Measurements from ENCODE around the gene RCSD1.

RCSD1 gene

GRCh38 chr1:167618366-167618765 lies 11.7 kb upstream of the RCSD1 start:
- no CpG with 5 or more reads among the region's 13 CpGs for WGBS, 2 donors (ENCODE audit: extremely low coverage in 2 of 2, insufficient read length in 2 of 2, insufficient replicate concordance in 1 of 2)
- no peak overlapping the region for H3K14ac ChIP-seq (ENCODE audit: low read length)
- H2AFZ ChIP-seq (ENCODE audit: low read length), result no peak overlapping the region
- no peak overlapping the region for H2BK15ac ChIP-seq (ENCODE audit: low read length)
- H2BK120ac ChIP-seq (ENCODE audit: low read depth, low read length), result no peak overlapping the region
- H3K4me1 ChIP-seq (ENCODE audit: control insufficient read depth in 2 of 2, insufficient read depth in 1 of 2, low read depth in 1 of 2, low read length in 2 of 2), result peaks cover 2 to 11% of the 10 kb centered on the region in 2 donors
- no peak overlapping the region for H3K18ac ChIP-seq (ENCODE audit: low read length)
- no peak overlapping the region for H4K91ac ChIP-seq (ENCODE audit: low read depth, low read length, poor library complexity)
- H2BK5ac ChIP-seq (ENCODE audit: low read length), result no peak overlapping the region
- no peak overlapping the region for H3K4me2 ChIP-seq (ENCODE audit: insufficient read depth, low read length, poor library complexity, severe bottlenecking)
- H2BK12ac ChIP-seq (ENCODE audit: low read length), result no peak overlapping the region
- H3K36me3 ChIP-seq (replicated peaks in 1 of 2; ENCODE audit: control insufficient read depth in 2 of 2, insufficient read depth in 2 of 2, low read length in 2 of 2), result no peaks in the 10 kb centered on the region
- no peak for DNase-seq (ENCODE audit: low spot score)
- H4K8ac ChIP-seq (ENCODE audit: low read depth, low read length), result no peak overlapping the region
- no peaks in the 10 kb centered on the region for H3K27me3 ChIP-seq (ENCODE audit: control insufficient read depth in 3 of 3, insufficient read depth in 3 of 3, low read depth in 1 of 3, low read length in 3 of 3)
- H3K9ac ChIP-seq (ENCODE audit: low read depth, low read length, poor library complexity), result no peak overlapping the region
- H3K9me3 ChIP-seq (replicated peaks in 1 of 2; ENCODE audit: control insufficient read depth in 2 of 2, insufficient read depth in 1 of 2, low read depth in 1 of 2, low read length in 2 of 2), result peaks cover 0 to 4% of the 10 kb centered on the region in 2 donors
- H3K4me3 ChIP-seq (ENCODE audit: low read length in 2 of 2), result no peak overlapping the region
- no peak overlapping the region for H2AK5ac ChIP-seq (ENCODE audit: low read depth, low read length)
- H3K79me1 ChIP-seq (ENCODE audit: low read depth, low read length), result no peaks in the 10 kb centered on the region
- H3K4ac ChIP-seq (ENCODE audit: low read length), result no peak overlapping the region
- no peak overlapping the region for H3K27ac ChIP-seq (replicated peaks; ENCODE audit: low read length)
- H3K23ac ChIP-seq (ENCODE audit: low read depth, low read length, poor library complexity), result no peak overlapping the region

- Histone ChIP-seq H2BK5ac (ENCODE audit: low read length) (no peak overlapping the region), H2BK12ac (ENCODE audit: low read length) (no peak overlapping the region), H2AFZ (ENCODE audit: low read length) (no peak overlapping the region), H2BK15ac (ENCODE audit: low read length) (no peak overlapping the region), H4K8ac (ENCODE audit: low read depth, low read length) (no peak overlapping the region), H3K4ac (ENCODE audit: low read length) (no peak overlapping the region), H3K27me3 (ENCODE audit: control insufficient read depth in 3 of 3, insufficient read depth in 3 of 3, low read depth in 1 of 3, low read length in 3 of 3) (no peaks in the 10 kb centered on the region), H3K4me3 (ENCODE audit: low read length in 2 of 2) (no peak overlapping the region), H3K36me3 (replicated peaks in 1 of 2; ENCODE audit: control insufficient read depth in 2 of 2, insufficient read depth in 2 of 2, low read length in 2 of 2) (no peaks in the 10 kb centered on the region), H3K9ac (ENCODE audit: low read depth, low read length, poor library complexity) (no peak overlapping the region), H2AK5ac (ENCODE audit: low read depth, low read length) (no peak overlapping the region), H2BK120ac (ENCODE audit: low read depth, low read length) (no peak overlapping the region), H3K79me1 (ENCODE audit: low read depth, low read length) (no peaks in the 10 kb centered on the region), H3K9me3 (replicated peaks in 1 of 2; ENCODE audit: control insufficient read depth in 2 of 2, insufficient read depth in 1 of 2, low read depth in 1 of 2, low read length in 2 of 2) (peaks cover 0 to 4% of the 10 kb centered on the region in 2 donors), H3K23ac (ENCODE audit: low read depth, low read length, poor library complexity) (no peak overlapping the region), H4K91ac (ENCODE audit: low read depth, low read length, poor library complexity) (no peak overlapping the region), H3K4me2 (ENCODE audit: insufficient read depth, low read length, poor library complexity, severe bottlenecking) (no peak overlapping the region), H3K14ac (ENCODE audit: low read length) (no peak overlapping the region), H3K27ac (replicated peaks; ENCODE audit: low read length) (no peak overlapping the region), H3K18ac (ENCODE audit: low read length) (no peak overlapping the region), H3K4me1 (ENCODE audit: control insufficient read depth in 2 of 2, insufficient read depth in 1 of 2, low read depth in 1 of 2, low read length in 2 of 2) (peaks cover 2 to 11% of the 10 kb centered on the region in 2 donors)
- WGBS, 2 donors (ENCODE audit: extremely low coverage in 2 of 2, insufficient read length in 2 of 2, insufficient replicate concordance in 1 of 2), result no CpG with 5 or more reads among the region's 3 CpGs
- no peak for DNase-seq (ENCODE audit: low spot score)
These were observed 11.2 kb upstream of the RCSD1 start for GRCh38 chr1:167618789-167619188.

- H4K8ac ChIP-seq (ENCODE audit: low read depth, low read length), result no peak overlapping the region
- no peak overlapping the region for H3K23ac ChIP-seq (ENCODE audit: low read depth, low read length, poor library complexity)
- no peak overlapping the region for H2AK5ac ChIP-seq (ENCODE audit: low read depth, low read length)
- H2AFZ ChIP-seq (ENCODE audit: low read length), result no peak overlapping the region
- no peaks in the 10 kb centered on the region for H3K27me3 ChIP-seq (ENCODE audit: control insufficient read depth in 3 of 3, insufficient read depth in 3 of 3, low read depth in 1 of 3, low read length in 3 of 3)
- WGBS, 2 donors (ENCODE audit: extremely low coverage in 2 of 2, insufficient read length in 2 of 2, insufficient replicate concordance in 1 of 2), result no CpG with 5 or more reads among the region's 5 CpGs
- H3K27ac ChIP-seq (replicated peaks; ENCODE audit: low read length), result no peak overlapping the region
- DNase-seq (ENCODE audit: low spot score), result no peak
- H3K4me2 ChIP-seq (ENCODE audit: insufficient read depth, low read length, poor library complexity, severe bottlenecking), result no peak overlapping the region
- no peak overlapping the region for H3K4ac ChIP-seq (ENCODE audit: low read length)
- H4K91ac ChIP-seq (ENCODE audit: low read depth, low read length, poor library complexity), result no peak overlapping the region
- no peak overlapping the region for H2BK12ac ChIP-seq (ENCODE audit: low read length)
- H2BK120ac ChIP-seq (ENCODE audit: low read depth, low read length), result no peak overlapping the region
- no peak overlapping the region for H3K18ac ChIP-seq (ENCODE audit: low read length)
- H3K36me3 ChIP-seq (replicated peaks in 1 of 2; ENCODE audit: control insufficient read depth in 2 of 2, insufficient read depth in 2 of 2, low read length in 2 of 2), result no peaks in the 10 kb centered on the region
- H3K9ac ChIP-seq (ENCODE audit: low read depth, low read length, poor library complexity), result no peak overlapping the region
- peaks cover 2 to 11% of the 10 kb centered on the region in 2 donors for H3K4me1 ChIP-seq (ENCODE audit: control insufficient read depth in 2 of 2, insufficient read depth in 1 of 2, low read depth in 1 of 2, low read length in 2 of 2)
- no peak overlapping the region for H2BK5ac ChIP-seq (ENCODE audit: low read length)
- no peak overlapping the region for H3K4me3 ChIP-seq (ENCODE audit: low read length in 2 of 2)
- H3K79me1 ChIP-seq (ENCODE audit: low read depth, low read length), result no peaks in the 10 kb centered on the region
- no peak overlapping the region for H2BK15ac ChIP-seq (ENCODE audit: low read length)
- H3K9me3 ChIP-seq (replicated peaks in 1 of 2; ENCODE audit: control insufficient read depth in 2 of 2, insufficient read depth in 1 of 2, low read depth in 1 of 2, low read length in 2 of 2), result peaks cover 0 to 4% of the 10 kb centered on the region in 2 donors
- no peak overlapping the region for H3K14ac ChIP-seq (ENCODE audit: low read length)
These were observed 10.0 kb upstream of the RCSD1 start for GRCh38 chr1:167620002-167620401.

- Histone ChIP-seq H2AFZ (ENCODE audit: low read length) (no peak overlapping the region), H4K8ac (ENCODE audit: low read depth, low read length) (no peak overlapping the region), H3K36me3 (replicated peaks in 1 of 2; ENCODE audit: control insufficient read depth in 2 of 2, insufficient read depth in 2 of 2, low read length in 2 of 2) (no peaks in the 10 kb centered on the region), H4K91ac (ENCODE audit: low read depth, low read length, poor library complexity) (no peak overlapping the region), H2BK5ac (ENCODE audit: low read length) (no peak overlapping the region), H2BK12ac (ENCODE audit: low read length) (no peak overlapping the region), H3K4me2 (ENCODE audit: insufficient read depth, low read length, poor library complexity, severe bottlenecking) (no peak overlapping the region), H3K4ac (ENCODE audit: low read length) (no peak overlapping the region), H2BK120ac (ENCODE audit: low read depth, low read length) (no peak overlapping the region), H3K14ac (ENCODE audit: low read length) (no peak overlapping the region), H3K27me3 (ENCODE audit: control insufficient read depth in 3 of 3, insufficient read depth in 3 of 3, low read depth in 1 of 3, low read length in 3 of 3) (no peaks in the 10 kb centered on the region), H3K18ac (ENCODE audit: low read length) (no peak overlapping the region), H2BK15ac (ENCODE audit: low read length) (no peak overlapping the region), H2AK5ac (ENCODE audit: low read depth, low read length) (no peak overlapping the region), H3K23ac (ENCODE audit: low read depth, low read length, poor library complexity) (no peak overlapping the region), H3K27ac (replicated peaks; ENCODE audit: low read length) (no peak overlapping the region), H3K9ac (ENCODE audit: low read depth, low read length, poor library complexity) (no peak overlapping the region), H3K79me1 (ENCODE audit: low read depth, low read length) (no peaks in the 10 kb centered on the region), H3K4me3 (ENCODE audit: low read length in 2 of 2) (no peak overlapping the region), H3K9me3 (replicated peaks in 1 of 2; ENCODE audit: control insufficient read depth in 2 of 2, insufficient read depth in 1 of 2, low read depth in 1 of 2, low read length in 2 of 2) (no peaks in the 10 kb centered on the region), H3K4me1 (ENCODE audit: control insufficient read depth in 2 of 2, insufficient read depth in 1 of 2, low read depth in 1 of 2, low read length in 2 of 2) (peaks cover 2 to 11% of the 10 kb centered on the region in 2 donors)
- no CpG with 5 or more reads among the region's 4 CpGs for WGBS, 2 donors (ENCODE audit: extremely low coverage in 2 of 2, insufficient read length in 2 of 2, insufficient replicate concordance in 1 of 2)
- DNase-seq (ENCODE audit: low spot score), result no peak
These were observed 8.2 kb upstream of the RCSD1 start for GRCh38 chr1:167621780-167622313.
